Activated T-cell treated with anti-CD3 and anti-CD28 coated beads, Interleukin-2, amount 50 U/mL, for 24 hours (primary cell): ENCODE results near the gene PYDC1.

Experiments used
- DNase-seq: peaks from one replicate; pipeline ENCODE4 v3.0.0-alpha.2; 2020
- H3K27ac Mint-ChIP-seq: 2 replicates; pipeline ENCODE4 v1.8.0; 2020; ENCODE audit warnings: mild to moderate bottlenecking, mixed read lengths
- H3K27me3 Mint-ChIP-seq: 2 replicates; pipeline ENCODE4 v1.8.0; 2020; ENCODE audit warnings: mixed read lengths
- H3K36me3 Mint-ChIP-seq: 2 replicates; pipeline ENCODE4 v1.8.0; 2020; ENCODE audit warnings: low read depth, mixed read lengths
- H3K4me1 Mint-ChIP-seq: 2 replicates; pipeline ENCODE4 v1.8.0; 2020; ENCODE audit warnings: low read depth, mixed read lengths
- H3K4me3 Mint-ChIP-seq: 2 replicates; pipeline ENCODE4 v1.8.0; 2020; ENCODE audit warnings: mild to moderate bottlenecking, moderate library complexity, mixed read lengths
- H3K9me3 Mint-ChIP-seq: 2 replicates; pipeline ENCODE4 v1.8.0; 2020; ENCODE audit warnings: mixed read lengths

The PYDC1 gene

DNA sequence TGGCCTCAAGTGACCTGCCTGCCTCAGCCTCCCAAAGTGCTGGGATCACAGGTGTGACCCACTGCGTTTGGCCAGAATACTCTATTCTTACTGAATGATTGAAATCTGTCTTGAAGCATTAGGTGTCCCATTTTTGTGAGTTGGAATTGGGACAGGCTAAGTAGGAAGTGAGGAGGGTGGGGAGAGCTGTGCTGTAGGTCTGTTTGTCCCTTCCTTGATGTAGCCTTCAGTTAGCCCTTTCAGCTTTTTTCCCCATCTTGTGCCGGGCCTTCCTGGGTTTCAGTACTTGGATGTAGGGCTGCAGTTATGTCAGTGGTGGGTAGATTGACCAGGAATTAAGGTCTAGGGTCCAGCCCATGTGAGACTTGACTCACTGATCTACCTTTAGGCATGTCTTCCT, 23.1 kb downstream of the PYDC1 start:
- no peaks in the 10 kb centered on the region for H3K27me3 Mint-ChIP-seq
- peaks cover 67% of the 10 kb centered on the region for H3K4me1 Mint-ChIP-seq
- no peaks in the 10 kb centered on the region for H3K9me3 Mint-ChIP-seq
- H3K27ac Mint-ChIP-seq: peak overlapping the region; percentile 83
- H3K4me3 Mint-ChIP-seq: no peak overlapping the region
- peaks cover 98% of the 10 kb centered on the region for H3K36me3 Mint-ChIP-seq
- no peak for DNase-seq

DNA sequence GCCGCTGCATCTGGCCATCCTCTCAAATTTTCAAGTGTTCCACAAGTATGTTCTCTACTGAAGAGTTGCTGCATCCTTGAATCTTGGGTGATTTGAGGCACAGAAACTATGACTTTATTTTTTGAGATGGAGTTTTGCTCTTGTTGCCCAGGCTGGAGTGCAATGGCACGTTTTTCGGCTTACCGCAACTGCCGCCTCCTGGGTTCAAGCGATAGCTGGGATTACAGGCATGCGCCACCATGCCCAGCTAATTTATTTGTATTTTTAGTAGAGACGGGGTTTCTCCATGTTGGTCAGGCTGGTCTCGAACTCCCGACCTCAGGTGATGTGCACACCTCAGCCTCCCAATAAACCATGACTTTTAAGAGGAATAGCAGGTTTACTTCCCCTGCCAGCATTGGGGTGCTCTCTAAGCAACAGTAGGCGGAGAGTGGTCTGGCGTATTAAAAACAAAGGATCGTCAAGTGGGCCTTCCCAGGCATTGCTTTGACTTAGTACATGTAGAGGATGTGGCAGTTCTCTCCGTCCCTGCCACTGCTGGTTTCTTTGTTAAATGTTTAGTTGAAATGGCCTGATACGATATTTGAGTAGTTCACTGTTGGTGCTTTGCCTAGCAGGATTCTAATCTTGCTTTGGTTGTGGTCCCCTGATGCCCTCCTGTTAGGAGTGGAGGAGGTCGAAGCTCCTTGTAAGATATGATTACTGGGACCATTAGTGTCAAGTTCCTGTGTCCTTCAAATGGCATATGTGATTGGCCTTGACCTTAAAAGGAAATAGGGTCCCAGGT, 23.9 kb downstream of the PYDC1 start:
- Mint-ChIP-seq H3K4me1 (peaks cover 67% of the 10 kb centered on the region), H3K27me3 (no peaks in the 10 kb centered on the region), H3K4me3 (peak overlapping the region; percentile 15), H3K36me3 (peaks cover 98% of the 10 kb centered on the region), H3K9me3 (no peaks in the 10 kb centered on the region), H3K27ac (peak overlapping the region; percentile 34)
- no peak for DNase-seq

DNA sequence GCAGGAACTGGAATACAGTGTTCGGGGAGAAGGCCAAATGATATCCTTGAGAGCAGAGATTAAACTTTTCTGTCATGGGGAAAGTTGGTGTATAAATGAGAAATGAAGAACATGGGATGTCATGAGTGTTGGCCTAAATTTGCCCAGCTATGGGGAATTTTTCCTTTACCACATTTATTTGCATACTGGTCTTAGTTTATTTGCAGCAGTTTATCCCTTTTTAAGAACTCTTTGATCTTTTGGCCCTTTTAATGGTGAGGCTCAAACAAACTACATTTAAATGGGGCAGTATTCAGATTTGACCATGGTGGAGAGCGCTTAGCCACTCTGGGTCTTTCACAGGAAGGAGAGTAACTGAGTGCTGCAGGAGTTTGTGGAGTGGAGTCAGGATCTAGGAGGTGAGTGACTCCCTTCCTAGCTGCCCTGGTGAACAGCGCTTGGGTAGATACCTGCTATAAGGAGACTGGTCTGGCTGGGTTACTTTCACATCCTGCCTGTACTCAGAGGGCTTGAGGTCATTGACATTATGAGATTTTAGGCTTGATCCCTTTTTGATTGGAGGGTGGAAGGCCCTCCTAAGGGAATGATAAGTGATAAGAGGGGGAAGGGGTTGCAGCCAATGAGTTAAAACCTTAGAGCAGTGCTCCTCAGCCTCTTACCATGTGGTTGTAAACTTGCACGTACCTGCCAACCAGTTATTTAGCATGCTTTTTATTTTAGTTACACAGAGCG, 25.1 kb downstream of the PYDC1 start:
- Mint-ChIP-seq H3K27ac (peak overlapping the region; percentile 100), H3K9me3 (no peaks in the 10 kb centered on the region), H3K4me1 (peaks cover 76% of the 10 kb centered on the region), H3K27me3 (no peaks in the 10 kb centered on the region), H3K36me3 (peaks cover 100% of the 10 kb centered on the region), H3K4me3 (no peak overlapping the region)
- no peak for DNase-seq

DNA sequence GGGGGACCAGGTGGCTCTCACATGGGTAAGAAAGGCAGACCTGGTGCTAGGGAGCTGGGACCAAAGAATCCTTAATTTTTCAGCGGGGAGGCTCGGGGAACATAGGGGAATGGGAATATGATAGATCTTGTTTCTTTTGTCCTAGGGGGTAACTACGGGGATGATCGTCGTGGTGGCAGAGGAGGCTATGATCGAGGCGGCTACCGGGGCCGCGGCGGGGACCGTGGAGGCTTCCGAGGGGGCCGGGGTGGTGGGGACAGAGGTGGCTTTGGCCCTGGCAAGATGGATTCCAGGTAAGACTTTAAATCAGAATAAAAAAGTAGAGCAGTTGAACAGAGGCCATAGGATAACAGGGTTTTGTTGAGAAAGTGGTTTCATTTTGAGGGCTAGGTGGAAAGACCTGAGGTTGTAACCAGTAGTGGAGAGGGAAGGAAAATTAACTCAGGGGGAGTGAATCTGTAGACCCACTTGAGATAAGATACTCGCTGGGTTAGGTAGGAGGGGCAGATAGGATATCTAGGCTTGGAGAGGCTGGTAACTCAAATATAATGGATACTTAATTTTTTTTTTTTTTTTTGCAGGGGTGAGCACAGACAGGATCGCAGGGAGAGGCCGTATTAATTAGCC, 26.0 kb downstream of the PYDC1 start:
- Mint-ChIP-seq H3K27ac (peak overlapping the region; percentile 100), H3K9me3 (no peaks in the 10 kb centered on the region), H3K27me3 (no peaks in the 10 kb centered on the region), H3K4me1 (peaks cover 78% of the 10 kb centered on the region), H3K36me3 (peaks cover 100% of the 10 kb centered on the region), H3K4me3 (peak overlapping the region; percentile 5)
- DNase-seq: no peak

DNA sequence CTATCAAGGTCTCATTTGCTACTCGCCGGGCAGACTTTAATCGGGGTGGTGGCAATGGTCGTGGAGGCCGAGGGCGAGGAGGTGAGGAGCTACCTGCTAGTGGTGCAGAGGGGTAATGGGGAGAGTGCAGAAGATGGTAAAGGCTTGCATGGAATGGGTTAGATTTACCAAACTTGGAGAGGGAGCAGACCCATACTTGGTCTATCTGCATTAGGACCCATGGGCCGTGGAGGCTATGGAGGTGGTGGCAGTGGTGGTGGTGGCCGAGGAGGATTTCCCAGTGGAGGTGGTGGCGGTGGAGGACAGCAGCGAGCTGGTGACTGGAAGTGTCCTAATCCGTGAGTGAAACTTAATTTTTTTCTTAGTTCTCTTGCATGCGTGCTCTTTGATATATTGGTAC, 26.9 kb downstream of the PYDC1 start:
- peak overlapping the region; percentile 100 for H3K27ac Mint-ChIP-seq
- peak overlapping the region; percentile 7 for H3K4me3 Mint-ChIP-seq
- peaks cover 100% of the 10 kb centered on the region for H3K36me3 Mint-ChIP-seq
- H3K27me3 Mint-ChIP-seq: no peaks in the 10 kb centered on the region
- peaks cover 85% of the 10 kb centered on the region for H3K4me1 Mint-ChIP-seq
- DNase-seq: no peak
- no peaks in the 10 kb centered on the region for H3K9me3 Mint-ChIP-seq

DNA sequence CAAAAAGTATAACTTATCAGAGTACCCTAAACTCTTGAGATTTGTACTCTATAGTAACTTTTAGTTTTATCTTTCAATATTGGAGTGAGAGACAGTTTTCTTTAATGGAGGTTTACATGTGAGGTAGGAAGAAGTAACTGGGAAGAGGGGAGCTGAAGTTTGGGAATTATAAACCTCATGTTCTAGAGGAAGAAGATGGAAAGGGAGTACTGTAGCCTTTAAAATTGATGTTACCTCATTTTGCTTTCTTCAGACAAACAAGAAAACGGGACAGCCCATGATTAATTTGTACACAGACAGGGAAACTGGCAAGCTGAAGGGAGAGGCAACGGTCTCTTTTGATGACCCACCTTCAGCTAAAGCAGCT, 27.5 kb downstream of the PYDC1 start:
- Mint-ChIP-seq H3K36me3 (peaks cover 100% of the 10 kb centered on the region), H3K9me3 (no peaks in the 10 kb centered on the region), H3K4me3 (peak overlapping the region; percentile 4), H3K4me1 (peaks cover 85% of the 10 kb centered on the region), H3K27me3 (no peaks in the 10 kb centered on the region), H3K27ac (peak overlapping the region; percentile 100)
- DNase-seq: no peak

DNA sequence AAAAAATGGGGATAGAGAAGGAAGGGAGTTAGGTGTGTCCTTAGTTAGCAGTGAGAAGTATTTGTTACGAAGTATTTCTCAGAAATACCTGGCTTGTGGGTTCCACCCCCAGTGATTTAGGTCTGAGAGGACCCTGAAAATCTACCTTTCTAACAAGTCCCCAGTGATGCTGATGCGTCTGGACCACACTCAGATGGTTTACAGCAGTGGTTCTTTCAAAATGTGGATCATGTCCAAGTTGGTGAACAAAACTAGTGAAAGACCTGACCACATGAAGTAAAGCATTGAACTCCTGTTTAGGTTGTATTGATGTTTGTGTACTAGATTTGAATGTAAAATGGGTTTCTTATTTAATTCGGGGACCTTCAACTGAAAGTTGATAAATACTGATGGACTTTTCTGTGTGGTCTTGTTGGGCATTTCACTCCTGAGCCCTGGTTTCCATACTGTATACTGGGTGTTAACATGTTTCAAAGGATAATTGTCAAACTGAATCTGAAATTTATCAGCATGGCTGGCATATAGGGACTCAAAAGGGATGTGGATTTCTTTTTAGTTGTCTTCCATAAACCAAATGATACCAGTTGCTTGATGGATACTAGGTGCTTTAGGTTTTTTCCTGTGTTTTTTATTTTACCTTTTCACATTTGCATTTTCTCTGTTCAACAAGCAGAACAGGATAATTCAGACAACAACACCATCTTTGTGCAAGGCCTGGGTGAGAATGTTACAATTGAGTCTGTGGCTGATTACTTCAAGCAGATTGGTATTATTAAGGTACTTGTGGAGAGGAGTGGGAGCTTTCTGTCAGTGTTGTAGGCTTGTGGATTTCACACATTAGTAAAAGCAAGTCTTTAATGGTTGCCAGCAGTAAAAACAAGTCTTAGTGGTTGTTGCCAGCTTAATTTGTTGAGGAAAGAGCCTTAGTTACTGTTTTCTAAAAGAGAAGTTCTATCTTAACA, 28.2 kb downstream of the PYDC1 start:
- Mint-ChIP-seq H3K4me1 (peaks cover 87% of the 10 kb centered on the region), H3K9me3 (no peaks in the 10 kb centered on the region), H3K27ac (peak overlapping the region; percentile 100), H3K4me3 (peak overlapping the region; percentile 4), H3K27me3 (no peaks in the 10 kb centered on the region), H3K36me3 (peaks cover 100% of the 10 kb centered on the region)
- no peak for DNase-seq

DNA sequence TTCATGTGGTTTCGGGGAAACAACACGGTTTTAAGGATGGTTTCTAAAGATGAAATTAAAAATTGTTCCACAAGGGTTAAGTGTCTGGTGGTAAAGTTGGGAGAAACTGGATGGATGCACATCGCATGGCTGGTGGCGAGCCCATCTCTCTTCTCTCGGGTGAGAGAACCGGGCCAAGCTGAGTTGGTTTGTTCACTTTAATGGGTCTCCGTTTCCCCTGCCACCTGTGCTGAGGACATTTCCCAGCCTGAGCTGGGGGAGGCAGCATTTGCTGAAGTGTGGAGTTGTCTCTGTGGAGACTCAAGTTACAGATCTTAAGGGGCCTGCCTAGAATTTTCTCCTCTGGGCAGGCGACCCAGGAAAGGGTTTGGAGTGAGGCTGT, 29.1 kb downstream of the PYDC1 start:
- H3K4me3 Mint-ChIP-seq: peak overlapping the region; percentile 38
- H3K36me3 Mint-ChIP-seq: peaks cover 100% of the 10 kb centered on the region
- H3K27ac Mint-ChIP-seq: peak overlapping the region; percentile 100
- no peak for DNase-seq
- no peaks in the 10 kb centered on the region for H3K27me3 Mint-ChIP-seq
- no peaks in the 10 kb centered on the region for H3K9me3 Mint-ChIP-seq
- H3K4me1 Mint-ChIP-seq: peaks cover 91% of the 10 kb centered on the region

DNA sequence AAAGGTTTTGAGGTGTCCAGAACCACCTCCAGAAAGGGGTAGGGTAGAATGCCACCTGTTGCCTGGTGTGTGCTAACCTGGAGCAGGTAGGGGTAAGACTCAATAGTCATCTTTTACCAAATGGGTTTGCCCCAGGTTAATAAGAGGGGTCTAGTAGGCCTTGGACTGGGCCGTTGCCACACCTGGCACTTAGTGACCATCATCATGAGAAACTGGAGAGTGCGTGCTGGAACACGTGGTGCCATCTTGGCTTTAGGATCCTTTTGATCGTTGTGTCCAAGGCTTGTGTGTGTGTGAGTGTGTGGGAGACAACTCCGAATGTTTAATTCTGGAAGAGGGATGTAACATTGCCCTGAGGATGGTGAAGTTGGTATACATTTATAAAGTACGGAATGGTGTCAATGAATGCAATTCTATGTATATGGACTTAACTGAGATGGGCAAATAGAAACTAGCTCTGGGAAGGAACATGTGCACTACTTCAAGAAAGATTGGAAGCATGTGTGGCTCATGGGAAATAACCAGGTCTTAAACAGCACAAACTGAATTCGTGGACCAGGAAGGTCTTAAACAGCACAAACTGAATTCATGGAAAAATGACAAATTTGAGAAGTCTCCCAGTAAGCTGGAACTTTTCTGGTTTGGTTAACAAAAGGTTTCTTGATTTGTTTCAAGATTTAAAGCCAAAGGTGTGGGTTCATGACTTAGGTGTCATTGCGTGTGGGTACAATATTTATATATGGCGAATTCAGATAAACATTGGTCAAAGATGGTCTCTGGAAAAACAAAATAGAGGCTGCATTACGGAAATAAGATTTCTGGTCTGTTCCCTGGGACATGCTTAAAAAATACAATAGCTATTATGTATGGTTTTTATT, 29.8 kb downstream of the PYDC1 start:
- no peaks in the 10 kb centered on the region for H3K27me3 Mint-ChIP-seq
- H3K4me3 Mint-ChIP-seq: peak overlapping the region; percentile 38
- H3K4me1 Mint-ChIP-seq: peaks cover 95% of the 10 kb centered on the region
- peaks cover 100% of the 10 kb centered on the region for H3K36me3 Mint-ChIP-seq
- no peaks in the 10 kb centered on the region for H3K9me3 Mint-ChIP-seq
- H3K27ac Mint-ChIP-seq: peak overlapping the region; percentile 100
- DNase-seq: no peak

DNA sequence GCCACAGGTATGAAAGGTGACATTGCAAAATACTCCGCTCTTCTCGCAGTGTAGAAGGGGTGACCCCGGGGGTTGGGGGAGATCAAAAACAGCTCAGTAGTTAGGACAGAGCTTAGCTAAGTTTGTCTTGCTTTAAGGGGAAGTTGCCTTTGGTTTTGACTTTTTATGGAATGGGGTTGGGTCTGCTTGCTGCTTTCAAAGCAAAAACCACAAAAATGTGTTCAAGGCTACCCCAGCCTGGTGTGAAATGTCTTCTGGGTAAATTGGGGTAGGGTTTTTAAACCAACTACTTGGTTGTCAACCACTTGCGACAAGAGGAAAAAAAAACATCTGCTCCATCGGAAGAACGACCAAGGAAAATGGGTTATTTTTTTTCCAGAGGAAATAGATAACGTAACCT, 30.8 kb downstream of the PYDC1 start:
- H3K9me3 Mint-ChIP-seq: no peaks in the 10 kb centered on the region
- peaks cover 87% of the 10 kb centered on the region for H3K4me1 Mint-ChIP-seq
- H3K4me3 Mint-ChIP-seq: peak overlapping the region; percentile 96
- no peak for DNase-seq
- no peaks in the 10 kb centered on the region for H3K27me3 Mint-ChIP-seq
- H3K27ac Mint-ChIP-seq: peak overlapping the region; percentile 100
- peaks cover 100% of the 10 kb centered on the region for H3K36me3 Mint-ChIP-seq

DNA sequence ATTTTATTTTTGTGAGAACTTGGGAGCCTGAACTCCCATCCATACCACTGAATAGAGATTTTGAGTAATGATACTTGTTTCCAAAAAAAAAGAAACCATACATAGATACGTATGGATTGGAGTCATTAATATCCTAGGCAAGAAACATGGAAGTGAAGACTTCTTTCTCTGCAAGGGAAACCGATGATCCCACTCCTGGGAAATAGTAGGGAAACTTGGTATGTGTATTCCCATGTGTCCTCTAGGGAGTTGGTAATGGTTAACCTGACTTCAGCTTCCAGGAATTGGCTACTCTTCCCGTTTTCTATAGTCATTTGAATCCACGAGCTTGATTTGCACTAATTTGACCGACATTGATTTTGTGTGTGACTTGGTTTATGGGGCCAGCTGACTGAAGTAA, 31.6 kb downstream of the PYDC1 start:
- Mint-ChIP-seq H3K27ac (peak overlapping the region; percentile 100), H3K4me1 (peaks cover 80% of the 10 kb centered on the region), H3K9me3 (no peaks in the 10 kb centered on the region), H3K4me3 (peak overlapping the region; percentile 96), H3K27me3 (no peaks in the 10 kb centered on the region), H3K36me3 (peaks cover 100% of the 10 kb centered on the region)
- DNase-seq: no peak

DNA sequence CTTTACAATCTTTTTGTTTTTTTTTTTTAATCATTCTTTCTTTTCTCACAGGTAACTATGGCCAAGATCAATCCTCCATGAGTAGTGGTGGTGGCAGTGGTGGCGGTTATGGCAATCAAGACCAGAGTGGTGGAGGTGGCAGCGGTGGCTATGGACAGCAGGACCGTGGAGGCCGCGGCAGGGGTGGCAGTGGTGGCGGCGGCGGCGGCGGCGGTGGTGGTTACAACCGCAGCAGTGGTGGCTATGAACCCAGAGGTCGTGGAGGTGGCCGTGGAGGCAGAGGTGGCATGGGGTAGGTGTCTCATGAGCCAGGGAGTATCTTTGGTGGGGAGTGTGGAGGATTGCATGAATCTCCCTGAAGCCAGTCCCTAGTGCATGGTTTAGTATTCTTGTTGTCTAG, 32.0 kb downstream of the PYDC1 start:
- peak overlapping the region; percentile 96 for H3K4me3 Mint-ChIP-seq
- H3K9me3 Mint-ChIP-seq: no peaks in the 10 kb centered on the region
- peaks cover 99% of the 10 kb centered on the region for H3K36me3 Mint-ChIP-seq
- peaks cover 76% of the 10 kb centered on the region for H3K4me1 Mint-ChIP-seq
- peak overlapping the region; percentile 100 for H3K27ac Mint-ChIP-seq
- no peak for DNase-seq
- no peaks in the 10 kb centered on the region for H3K27me3 Mint-ChIP-seq
